ENCODE measurements around the gene NMNAT2. TPM values are rescaled to one million over a fixed set of nuclear protein-coding genes. Genes with fewer than 3 reads are reported as not detected.

Gene NMNAT2
- total and polyA plus RNA-seq, 2 experiments from 2014 or later = 3.6 to 10.0 TPM

GRCh38 chr1:183327434-183328290, 90.5 kb downstream of the NMNAT2 start (continued):
- TF ChIP-seq REST (IDR thresholded peaks at IDR 0.05; ENCODE audit: unreplicated experiment) = no peak

DNA sequence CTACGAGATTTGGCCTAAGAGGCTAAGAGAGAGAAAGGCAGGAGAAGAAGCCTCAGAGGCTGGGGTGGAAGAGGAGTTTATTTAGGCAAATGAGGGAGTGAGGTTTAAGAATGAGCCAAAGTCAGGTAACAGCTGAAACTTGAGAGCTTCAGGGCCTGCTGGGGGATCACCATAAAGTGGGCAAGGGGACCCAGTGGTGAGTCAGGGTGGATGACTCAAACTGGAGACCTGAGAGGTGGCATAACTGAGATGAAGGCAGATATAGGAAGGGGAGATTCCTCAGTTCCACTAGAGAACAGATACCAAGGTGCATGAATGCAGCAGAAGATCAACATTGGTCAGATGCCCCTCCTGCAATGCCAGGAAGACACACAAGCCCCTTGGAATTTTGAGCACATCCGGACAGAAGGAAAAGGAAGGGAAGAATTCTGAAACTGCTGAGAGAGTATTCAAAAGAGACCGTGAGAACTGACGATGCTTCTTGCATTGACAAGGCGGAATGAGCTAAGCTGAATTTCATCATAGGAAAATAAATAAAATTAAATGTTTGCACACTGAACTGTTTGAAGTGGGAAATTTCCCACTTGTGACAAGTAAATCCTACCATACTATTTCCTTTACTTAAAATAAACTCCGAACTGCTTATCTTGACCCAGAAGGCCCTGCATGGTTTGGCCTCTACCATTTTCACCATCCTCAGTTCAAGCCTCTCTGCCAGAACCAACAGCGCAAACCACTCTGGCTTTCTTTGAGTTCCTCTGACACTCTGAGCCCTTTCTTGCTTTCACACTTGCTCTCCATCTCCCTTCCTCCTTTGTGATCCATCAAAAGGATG, 94.1 kb downstream of the NMNAT2 start:
- H3K4me1 ChIP-seq (ENCODE audit: insufficient read depth) = peaks cover 29% of the 10 kb centered on the region
- no peak for DNase-seq (ENCODE audit: low spot score)
- no peak overlapping the region; the same call in 1 of the 2 replicates for H3K4me2 ChIP-seq
- no peak for ATAC-seq
- peak overlapping the region; percentile 65; the same call in 1 of the 2 replicates for H3K27ac ChIP-seq (ENCODE audit: low read depth)
- H3F3A ChIP-seq (replicated peaks; ENCODE audit: low read depth) = peaks cover 6% of the 10 kb centered on the region; the same call in 1 of the 2 replicates
- no peaks in the 10 kb centered on the region for H4K20me1 ChIP-seq (replicated peaks; ENCODE audit: insufficient read depth)
- no peaks in the 10 kb centered on the region for H3K27me3 ChIP-seq (ENCODE audit: insufficient read depth)
- no peaks in the 10 kb centered on the region for H3K79me2 ChIP-seq (replicated peaks; ENCODE audit: insufficient read depth)
- Mint-ChIP-seq H3K27me3 (ENCODE audit: insufficient read depth, low read depth, poor library complexity) (peaks cover 6% of the 10 kb centered on the region), H3K4me3 (no peak overlapping the region), H3K4me1 (peaks cover 39% of the 10 kb centered on the region), H3K27ac (no peak overlapping the region), H3K9me3 (peaks cover 7% of the 10 kb centered on the region; the same call in 2 of the 3 replicates), H3K36me3 (ENCODE audit: low read depth) (peaks cover 9% of the 10 kb centered on the region)
- peak overlapping the region; percentile 6; the same call in 1 of the 2 replicates for H2AFZ ChIP-seq
- no peaks in the 10 kb centered on the region for H3K36me3 ChIP-seq (ENCODE audit: insufficient read depth)
- no peak overlapping the region for H3K4me3 ChIP-seq
- H3K9me2 ChIP-seq (ENCODE audit: insufficient read depth) = peaks cover 4% of the 10 kb centered on the region; the same call in 1 of the 2 replicates
- TF ChIP-seq JUNB (IDR thresholded peaks at IDR 0.05; ENCODE audit: unreplicated experiment) = no peak
- no peak for TF ChIP-seq STAT1 (IDR thresholded peaks at IDR 0.05; ENCODE audit: unreplicated experiment)
- no peak for TF ChIP-seq EZH2phosphoT487 (IDR thresholded peaks at IDR 0.05; ENCODE audit: unreplicated experiment)
- TF ChIP-seq ZNF114 (CRISPR knock-in tag; IDR thresholded peaks at IDR 0.05) = no peak
- no peak for TF ChIP-seq ZNF462 (CRISPR knock-in tag; IDR thresholded peaks at IDR 0.05)
- no peak for TF ChIP-seq CREB1 (CRISPR knock-in tag; IDR thresholded peaks at IDR 0.05; ENCODE audit: low read depth)
- no peak for TF ChIP-seq ZNF331 (CRISPR knock-in tag; IDR thresholded peaks at IDR 0.05; ENCODE audit: low read depth)
- TF ChIP-seq, protein P1, sequence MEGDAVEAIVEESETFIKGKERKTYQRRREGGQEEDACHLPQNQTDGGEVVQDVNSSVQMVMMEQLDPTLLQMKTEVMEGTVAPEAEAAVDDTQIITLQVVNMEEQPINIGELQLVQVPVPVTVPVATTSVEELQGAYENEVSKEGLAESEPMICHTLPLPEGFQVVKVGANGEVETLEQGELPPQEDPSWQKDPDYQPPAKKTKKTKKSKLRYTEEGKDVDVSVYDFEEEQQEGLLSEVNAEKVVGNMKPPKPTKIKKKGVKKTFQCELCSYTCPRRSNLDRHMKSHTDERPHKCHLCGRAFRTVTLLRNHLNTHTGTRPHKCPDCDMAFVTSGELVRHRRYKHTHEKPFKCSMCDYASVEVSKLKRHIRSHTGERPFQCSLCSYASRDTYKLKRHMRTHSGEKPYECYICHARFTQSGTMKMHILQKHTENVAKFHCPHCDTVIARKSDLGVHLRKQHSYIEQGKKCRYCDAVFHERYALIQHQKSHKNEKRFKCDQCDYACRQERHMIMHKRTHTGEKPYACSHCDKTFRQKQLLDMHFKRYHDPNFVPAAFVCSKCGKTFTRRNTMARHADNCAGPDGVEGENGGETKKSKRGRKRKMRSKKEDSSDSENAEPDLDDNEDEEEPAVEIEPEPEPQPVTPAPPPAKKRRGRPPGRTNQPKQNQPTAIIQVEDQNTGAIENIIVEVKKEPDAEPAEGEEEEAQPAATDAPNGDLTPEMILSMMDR (conservative IDR thresholded peaks at IDR 0.05; ENCODE audit: low read depth in 2 of 2) = no peak
